SK-N-SH (cell line): ENCODE data around the gene EMX2. TPM values are rescaled to one million over a fixed set of nuclear protein-coding genes. Genes with fewer than 3 reads are reported as not detected.
"Not testable (repeated sequence)": the region's sequence is repeated elsewhere in the genome, so short reads cannot be mapped to it uniquely, and the experiment has no call there.

Experiments
- CTCF ChIA-PET: fragments of 300-600, 350-600 bp; formaldehyde crosslinking; extraction: SDS; loops from one replicate; lab custom pipeline; 2021; lab: Yijun Ruan, JAX
- POLR2A ChIA-PET: fragments of 350-600 bp; sonication (Branson Sonifier 250); formaldehyde crosslinking; extraction: SDS; loops from one replicate; lab custom pipeline; 2020; ENCODE audit warnings: antibody characterized with exemption, inconsistent platforms; lab: Yijun Ruan, JAX
- DNase-seq: peaks from one replicate; pipeline ENCODE4 v3.0.0; 2012
- H2AFZ ChIP-seq: fragments of 200-600 bp; sonication (generic); 2 replicates; pipeline ENCODE4 v1.8.1; 2016; ENCODE audit warnings: antibody characterized with exemption, mild to moderate bottlenecking, low read depth
- H3F3A ChIP-seq: fragments of 200-600 bp; sonication (generic); replicated peaks from 2 replicates; pipeline ENCODE3; 2016; ENCODE audit warnings: antibody characterized with exemption, mild to moderate bottlenecking; ENCODE audit not compliant: insufficient read depth
- H3K27ac ChIP-seq, 2 experiments: fragments of 200-500 bp in 1 of 2; fragments of 200-600 bp in 1 of 2; sonication (Bioruptor generic) in 1 of 2; sonication (generic), shearing (Covaris generic) in 1 of 2; 2 replicates each; pipeline versions ENCODE4 v1.5.1 to v1.6.1; 2014 to 2016; ENCODE audit warnings: low read depth in 2 of 2, inconsistent platforms in 1 of 2, low read length in 1 of 2, mild to moderate bottlenecking in 1 of 2, mixed read lengths in 1 of 2
- H3K27me3 ChIP-seq: fragments of 200-600 bp; sonication (generic), shearing (Covaris generic); 2 replicates; pipeline ENCODE4 v1.6.1; 2016; ENCODE audit warnings: mixed run types; ENCODE audit not compliant: insufficient read depth
- H3K36me3 ChIP-seq, 2 experiments: fragments of 200-500 bp in 1 of 2; fragments of 200-600 bp in 1 of 2; sonication (Bioruptor generic) in 1 of 2; sonication (generic) in 1 of 2; replicated peaks in 1 of 2; 2 replicates each; pipeline versions ENCODE3 to v1.5.1; 2014 to 2016; ENCODE audit warnings: low read length in 1 of 2, mild to moderate bottlenecking in 1 of 2; ENCODE audit not compliant: insufficient read depth in 2 of 2, control insufficient read depth in 1 of 2
- H3K4me1 ChIP-seq, 2 experiments: fragments of 200-500 bp in 1 of 2; fragments of 200-600 bp in 1 of 2; sonication (Bioruptor generic) in 1 of 2; sonication (generic), shearing (Covaris generic) in 1 of 2; 2 replicates each; pipeline versions ENCODE4 v1.5.1 to v1.6.1; 2014 to 2016; ENCODE audit warnings: low read depth in 1 of 2, low read length in 1 of 2, mixed run types in 1 of 2; ENCODE audit not compliant: insufficient read depth in 2 of 2, control insufficient read depth in 1 of 2
- H3K4me2 ChIP-seq: fragments of 200-600 bp; sonication (generic), shearing (Covaris generic); 2 replicates; pipeline ENCODE4 v1.6.1; 2017; ENCODE audit warnings: mixed run types
- H3K4me3 ChIP-seq, 2 experiments: fragments of 200-500 bp in 1 of 2; fragments of 200-600 bp in 1 of 2; sonication (Bioruptor generic) in 1 of 2; sonication (generic), shearing (Covaris generic) in 1 of 2; 2 replicates each; pipeline versions ENCODE4 v1.5.1 to v1.8.1; 2014 to 2016; ENCODE audit warnings: low read depth in 2 of 2, inconsistent platforms in 1 of 2, low read length in 1 of 2, mild to moderate bottlenecking in 1 of 2, mixed read lengths in 1 of 2, moderate library complexity in 1 of 2
- H3K79me2 ChIP-seq: fragments of 200-600 bp; sonication (generic); 2 replicates; pipeline ENCODE4 v1.8.1; 2017; ENCODE audit warnings: mild to moderate bottlenecking; ENCODE audit not compliant: insufficient read depth
- H3K9ac ChIP-seq: fragments of 200-600 bp; sonication (generic); 2 replicates; pipeline ENCODE4 v1.6.1; 2017; ENCODE audit warnings: mixed run types
- H3K9me2 ChIP-seq: fragments of 200-600 bp; sonication (generic); 2 replicates; pipeline ENCODE4 v1.6.1; 2017; ENCODE audit warnings: mixed run types
- H3K9me3 ChIP-seq: fragments of 200-600 bp; sonication (generic); 2 replicates; pipeline ENCODE4 v1.6.1; 2017; ENCODE audit warnings: mixed run types, mild to moderate bottlenecking, moderate library complexity
- H4K20me1 ChIP-seq: fragments of 200-600 bp; sonication (generic); 2 replicates; pipeline ENCODE4 v1.6.1; 2017; ENCODE audit warnings: mild to moderate bottlenecking, mixed run types; ENCODE audit not compliant: insufficient read depth
- CHD2 ChIP-seq: fragments of 150-350 bp; IDR thresholded peaks from 2 replicates; pipeline ENCODE4 v1.6.1; 2018; ENCODE audit warnings: low read length; ENCODE audit not compliant: partially characterized antibody
- FOXJ3 ChIP-seq: sonication (generic); formaldehyde crosslinking; IDR thresholded peaks from 2 replicates; pipeline ENCODE4 v1.5.1; 2020; ENCODE audit warnings: mild to moderate bottlenecking, missing genetic modification reagents
- FOXM1 ChIP-seq: IDR thresholded peaks from 2 replicates; pipeline ENCODE4 v1.4.0; 2012; ENCODE audit warnings: low read depth, mild to moderate bottlenecking
- GATA2 ChIP-seq: sonication (generic); formaldehyde crosslinking; IDR thresholded peaks from 2 replicates; pipeline ENCODE4 v1.5.0; 2020; ENCODE audit warnings: mild to moderate bottlenecking, missing genetic modification reagents
- JUND ChIP-seq: IDR thresholded peaks from 2 replicates; pipeline ENCODE4 v1.4.0; 2012
- MEF2A ChIP-seq: IDR thresholded peaks from 2 replicates; pipeline ENCODE4 v1.4.0; 2012; ENCODE audit warnings: low read depth, borderline replicate concordance
- NRF1 ChIP-seq: IDR thresholded peaks from 2 replicates; pipeline ENCODE4 v1.6.1; 2012; ENCODE audit warnings: low read depth, mild to moderate bottlenecking, low read length
- POLR2AphosphoS5 ChIP-seq: IDR thresholded peaks from 2 replicates; pipeline ENCODE4 v1.6.1; 2012; ENCODE audit warnings: low read depth, low read length
- RAD21 ChIP-seq: IDR thresholded peaks from 2 replicates; pipeline ENCODE4 v1.6.1; 2012; ENCODE audit warnings: mild to moderate bottlenecking, low read length
- TEAD4 ChIP-seq: IDR thresholded peaks from 2 replicates; pipeline ENCODE4 v1.4.0; 2012; ENCODE audit warnings: mild to moderate bottlenecking, borderline replicate concordance; ENCODE audit not compliant: insufficient read depth
- YY1 ChIP-seq: IDR thresholded peaks from 2 replicates; pipeline ENCODE4 v1.4.0; 2012; ENCODE audit warnings: low read depth, mild to moderate bottlenecking
- ZBTB33 ChIP-seq: IDR thresholded peaks from 2 replicates; pipeline ENCODE4 v1.4.0; 2012; ENCODE audit warnings: low read depth, borderline replicate concordance
- WGBS: methylation state at CpG from one replicate; pipeline ENCODE4 v1.1.6; 2017; ENCODE audit warnings: low lambda C conversion rate; 5-methylcytosine and 5-hydroxymethylcytosine counted together
- polyA plus RNA-seq, 3 experiments: library from polyadenylated mRNA; depleted of rRNA; stranded (reverse); fragments of >200 nt; gene quantifications; 2 replicates each; pipeline ENCODE4 v1.2.3, GENCODE V29; 2012
- TF ChIP-seq, protein P1 (sequence below): IDR thresholded peaks from 2 replicates; pipeline ENCODE4 v1.4.0; 2012; ENCODE audit warnings: low read depth, borderline replicate concordance
- TF ChIP-seq, protein P2 (sequence below): fragments of 150-350 bp; IDR thresholded peaks from 2 replicates; pipeline ENCODE4 v1.6.1; 2016; ENCODE audit warnings: mild to moderate bottlenecking, low read depth, low read length
- TF ChIP-seq, protein P3 (sequence below): IDR thresholded peaks from 2 replicates; pipeline ENCODE4 v1.6.1; 2012; ENCODE audit warnings: mild to moderate bottlenecking, low read depth, low read length, moderate library complexity

The EMX2 gene
- polyA plus RNA-seq, 1 of the 3 experiments (the other 2 are of a cell fraction), result not detected

- Histone ChIP-seq H3K9ac (no peak overlapping the region), H3K4me2 (no peak overlapping the region), H3K79me2 (no peaks in the 10 kb centered on the region), H3K9me2 (no peaks in the 10 kb centered on the region), H4K20me1 (no peaks in the 10 kb centered on the region), H3K27ac (no peak overlapping the region), H3K4me3 (no peak overlapping the region), H3F3A (no peaks in the 10 kb centered on the region), H3K4me1 (peaks cover 0 to 2% of the 10 kb centered on the region in 2 experiments; a peak in 1 of 4 replicates), H3K36me3 (no peaks in the 10 kb centered on the region), H3K27me3 (no peaks in the 10 kb centered on the region), H2AFZ (no peak overlapping the region), H3K9me3 (no peaks in the 10 kb centered on the region)
- no peak for DNase-seq
- 32% methylated on average over 5 of the region's 5 CpGs for WGBS
- no peak for TF ChIP-seq MEF2A
- ChIA-PET POLR2A (no interaction called here), CTCF (no interaction called here)
Observed at GRCh38 chr10:117578999-117579590, 36.5 kb downstream of the EMX2 start.

DNA sequence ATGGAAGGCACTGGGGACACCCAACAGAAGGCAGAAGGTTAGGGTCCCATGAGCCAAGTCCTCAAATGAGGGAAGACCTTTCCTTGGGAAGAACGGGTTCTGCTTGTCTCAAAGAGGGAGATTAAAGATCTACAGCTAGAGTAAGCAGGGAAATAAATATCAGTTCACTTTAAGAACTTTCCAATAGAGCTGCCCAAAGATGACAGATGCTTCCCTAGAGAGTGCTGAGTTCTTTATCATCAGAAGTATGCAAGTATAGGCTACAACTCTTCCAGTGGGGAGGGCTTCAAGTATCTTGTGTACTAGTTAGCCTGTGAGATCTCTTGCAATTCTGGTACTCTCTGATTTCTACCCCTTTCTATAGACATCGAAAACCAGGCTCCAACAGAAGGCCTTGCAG, 39.4 kb downstream of the EMX2 start:
- CTCF ChIA-PET, result interaction anchor here (0.6 kb wide), 1 partner anchor 192 kb away, joined by 3 read pairs; no protein-coding TSS in a partner anchor
- Histone ChIP-seq H3K79me2 (no peaks in the 10 kb centered on the region), H3K27me3 (no peaks in the 10 kb centered on the region), H2AFZ (no peak overlapping the region), H3K9ac (no peak overlapping the region), H3K9me2 (no peaks in the 10 kb centered on the region), H4K20me1 (no peaks in the 10 kb centered on the region), H3K27ac (no peak overlapping the region), H3K9me3 (no peaks in the 10 kb centered on the region), H3F3A (no peaks in the 10 kb centered on the region), H3K4me1 (peaks cover 0 to 2% of the 10 kb centered on the region in 2 experiments; a peak in 1 of 4 replicates), H3K4me2 (no peak overlapping the region), H3K4me3 (no peak overlapping the region), H3K36me3 (no peaks in the 10 kb centered on the region)
- POLR2A ChIA-PET, result no interaction called here
- DNase-seq, result no peak
- 11% methylated on average over 2 of the region's 2 CpGs for WGBS
- TF ChIP-seq CHD2 (no peak), TEAD4 (no peak), RAD21 (no peak), FOXJ3 (CRISPR knock-in tag) (no peak), YY1 (no peak), ZBTB33 (no peak), FOXM1 (no peak), GATA2 (CRISPR knock-in tag) (no peak), POLR2AphosphoS5 (no peak), NRF1 (no peak), JUND (no peak)
- TF ChIP-seq, protein P1, sequence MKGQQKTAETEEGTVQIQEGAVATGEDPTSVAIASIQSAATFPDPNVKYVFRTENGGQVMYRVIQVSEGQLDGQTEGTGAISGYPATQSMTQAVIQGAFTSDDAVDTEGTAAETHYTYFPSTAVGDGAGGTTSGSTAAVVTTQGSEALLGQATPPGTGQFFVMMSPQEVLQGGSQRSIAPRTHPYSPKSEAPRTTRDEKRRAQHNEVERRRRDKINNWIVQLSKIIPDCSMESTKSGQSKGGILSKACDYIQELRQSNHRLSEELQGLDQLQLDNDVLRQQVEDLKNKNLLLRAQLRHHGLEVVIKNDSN, result no peak
- TF ChIP-seq, protein P2, sequence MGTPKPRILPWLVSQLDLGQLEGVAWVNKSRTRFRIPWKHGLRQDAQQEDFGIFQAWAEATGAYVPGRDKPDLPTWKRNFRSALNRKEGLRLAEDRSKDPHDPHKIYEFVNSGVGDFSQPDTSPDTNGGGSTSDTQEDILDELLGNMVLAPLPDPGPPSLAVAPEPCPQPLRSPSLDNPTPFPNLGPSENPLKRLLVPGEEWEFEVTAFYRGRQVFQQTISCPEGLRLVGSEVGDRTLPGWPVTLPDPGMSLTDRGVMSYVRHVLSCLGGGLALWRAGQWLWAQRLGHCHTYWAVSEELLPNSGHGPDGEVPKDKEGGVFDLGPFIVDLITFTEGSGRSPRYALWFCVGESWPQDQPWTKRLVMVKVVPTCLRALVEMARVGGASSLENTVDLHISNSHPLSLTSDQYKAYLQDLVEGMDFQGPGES, result no peak
- TF ChIP-seq, protein P3, sequence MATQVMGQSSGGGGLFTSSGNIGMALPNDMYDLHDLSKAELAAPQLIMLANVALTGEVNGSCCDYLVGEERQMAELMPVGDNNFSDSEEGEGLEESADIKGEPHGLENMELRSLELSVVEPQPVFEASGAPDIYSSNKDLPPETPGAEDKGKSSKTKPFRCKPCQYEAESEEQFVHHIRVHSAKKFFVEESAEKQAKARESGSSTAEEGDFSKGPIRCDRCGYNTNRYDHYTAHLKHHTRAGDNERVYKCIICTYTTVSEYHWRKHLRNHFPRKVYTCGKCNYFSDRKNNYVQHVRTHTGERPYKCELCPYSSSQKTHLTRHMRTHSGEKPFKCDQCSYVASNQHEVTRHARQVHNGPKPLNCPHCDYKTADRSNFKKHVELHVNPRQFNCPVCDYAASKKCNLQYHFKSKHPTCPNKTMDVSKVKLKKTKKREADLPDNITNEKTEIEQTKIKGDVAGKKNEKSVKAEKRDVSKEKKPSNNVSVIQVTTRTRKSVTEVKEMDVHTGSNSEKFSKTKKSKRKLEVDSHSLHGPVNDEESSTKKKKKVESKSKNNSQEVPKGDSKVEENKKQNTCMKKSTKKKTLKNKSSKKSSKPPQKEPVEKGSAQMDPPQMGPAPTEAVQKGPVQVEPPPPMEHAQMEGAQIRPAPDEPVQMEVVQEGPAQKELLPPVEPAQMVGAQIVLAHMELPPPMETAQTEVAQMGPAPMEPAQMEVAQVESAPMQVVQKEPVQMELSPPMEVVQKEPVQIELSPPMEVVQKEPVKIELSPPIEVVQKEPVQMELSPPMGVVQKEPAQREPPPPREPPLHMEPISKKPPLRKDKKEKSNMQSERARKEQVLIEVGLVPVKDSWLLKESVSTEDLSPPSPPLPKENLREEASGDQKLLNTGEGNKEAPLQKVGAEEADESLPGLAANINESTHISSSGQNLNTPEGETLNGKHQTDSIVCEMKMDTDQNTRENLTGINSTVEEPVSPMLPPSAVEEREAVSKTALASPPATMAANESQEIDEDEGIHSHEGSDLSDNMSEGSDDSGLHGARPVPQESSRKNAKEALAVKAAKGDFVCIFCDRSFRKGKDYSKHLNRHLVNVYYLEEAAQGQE, result no peak

GRCh38 chr10:117584831-117585230, 42.3 kb downstream of the EMX2 start:
- H3K9ac ChIP-seq, H4K20me1 ChIP-seq, H3K36me3 ChIP-seq, POLR2A ChIA-PET, H3K4me2 ChIP-seq, H3K4me3 ChIP-seq, H3K9me3 ChIP-seq, H3K27me3 ChIP-seq, DNase-seq, H3K4me1 ChIP-seq, H3K9me2 ChIP-seq, H3K27ac ChIP-seq, H3F3A ChIP-seq, H3K79me2 ChIP-seq, H2AFZ ChIP-seq: not testable (repeated sequence)
- WGBS, result 10% methylated on average over 2 of the region's 2 CpGs
- CTCF ChIA-PET, result interaction anchor here (1.0 kb wide), 1 partner anchor 88 kb away, joined by 3 read pairs; no protein-coding TSS in a partner anchor
